HepG2 (cell line): ENCODE data around the gene TRAPPC12. TPM values are rescaled to one million over a fixed set of nuclear protein-coding genes. Genes with fewer than 3 reads are reported as not detected.

Source experiments
- ATAC-seq: fragments of 200-7000 bp; cut with Tn5 transposase; 3 replicates; pipeline ENCODE4 v1.9.1; 2020; ENCODE audit warnings: mild to moderate bottlenecking, moderate library complexity
- BruUV-seq: library from RNA; stranded (reverse); fragments of 400-500 nt; replicated peaks from 2 replicates; lab custom pipeline; 2021; lab: Mats Ljungman, UMichigan
- CTCF ChIA-PET: fragments of 300-600 bp; formaldehyde crosslinking; extraction: SDS; loops from one replicate; lab custom pipeline; 2021; ENCODE audit warnings: low total read pairs, inconsistent platforms, low intra/inter-chr PET ratio; lab: Yijun Ruan, JAX
- POLR2A ChIA-PET: fragments of 350-600 bp; sonication (Branson Sonifier 250); formaldehyde crosslinking; loops from one replicate; lab custom pipeline; 2020; ENCODE audit warnings: antibody characterized with exemption, inconsistent platforms; lab: Yijun Ruan, JAX
- DNase-seq: peaks from one replicate; pipeline ENCODE4 v3.0.0-alpha.2; 2015; ENCODE audit warnings: low spot score
- FAIRE-seq: peaks from 3 replicates; lab custom pipeline; 2011; peaks lifted over from hg19 to GRCh38; lab: Jason Lieb, UNC
- H2AFZ ChIP-seq: one replicate; pipeline ENCODE4 v1.6.1; 2011; ENCODE audit warnings: low read length, inconsistent platforms
- H3K27ac ChIP-seq: fragments of 300-600 bp; 3 replicates; pipeline ENCODE4 v1.8.0; 2011; ENCODE audit warnings: mixed run types, mild to moderate bottlenecking, mixed read lengths, low read length, inconsistent platforms; ENCODE audit not compliant: insufficient read depth; ENCODE audit errors: extremely low read length
- H3K27me3 ChIP-seq, 2 experiments: fragments of 200-600 bp in 1 of 2; 2 replicates in 1 of 2; 3 replicates in 1 of 2; pipeline versions ENCODE4 v1.6.0 to v1.8.0; 2011; ENCODE audit warnings: low read length in 2 of 2, mild to moderate bottlenecking in 2 of 2, moderate library complexity in 2 of 2, inconsistent platforms in 1 of 2; ENCODE audit not compliant: insufficient read depth in 2 of 2, control insufficient read depth in 1 of 2
- H3K36me3 ChIP-seq, 2 experiments: fragments of 200-600 bp in 1 of 2; replicated peaks in 1 of 2; 2 replicates in 1 of 2; 3 replicates in 1 of 2; pipeline versions ENCODE4 v1.5.1 to v1.8.0; 2011; ENCODE audit warnings: low read length in 2 of 2, inconsistent platforms in 1 of 2; ENCODE audit not compliant: insufficient read depth in 2 of 2, control insufficient read depth in 1 of 2
- H3K4me1 ChIP-seq: 2 replicates; pipeline ENCODE4 v1.5.1; 2012; ENCODE audit warnings: low read length, inconsistent platforms; ENCODE audit not compliant: insufficient read depth
- H3K4me2 ChIP-seq: 2 replicates; pipeline ENCODE4 v1.6.0; 2011; ENCODE audit warnings: low read depth, low read length, inconsistent platforms
- H3K4me3 ChIP-seq, 3 experiments: fragments of 200-600 bp in 1 of 3; sonication (generic), shearing (Covaris generic) in 1 of 3; replicated peaks in 1 of 3; 2 replicates each; pipeline ENCODE4 v1.5.1; 2011 to 2016; ENCODE audit warnings: low read length in 3 of 3, inconsistent platforms in 2 of 3, low read depth in 2 of 3, mild to moderate bottlenecking in 2 of 3, control low read depth in 1 of 3, mixed read lengths in 1 of 3; ENCODE audit not compliant: insufficient read depth in 1 of 3
- H3K79me2 ChIP-seq: one replicate; pipeline ENCODE4 v1.6.1; 2011; ENCODE audit warnings: low read length, inconsistent platforms; ENCODE audit not compliant: insufficient read depth
- H3K9ac ChIP-seq: 2 replicates; pipeline ENCODE4 v1.6.0; 2011; ENCODE audit warnings: mild to moderate bottlenecking, low read depth, low read length, inconsistent platforms; ENCODE audit not compliant: insufficient read depth
- H3K9me3 ChIP-seq: 2 replicates; pipeline ENCODE4 v1.5.1; 2012; ENCODE audit warnings: mild to moderate bottlenecking, low read length
- H4K20me1 ChIP-seq: 2 replicates; pipeline ENCODE4 v1.6.0; 2011; ENCODE audit warnings: inconsistent platforms, mild to moderate bottlenecking, low read length, moderate library complexity; ENCODE audit not compliant: insufficient read depth
- AHR ChIP-seq: IDR thresholded peaks from 2 replicates; pipeline ENCODE4 v1.6.1; 2018; ENCODE audit warnings: missing genetic modification reagents, missing compliant biosample characterization
- CCAR2 ChIP-seq: fragments of 200-400 bp; formaldehyde crosslinking; optimal IDR thresholded peaks from 2 replicates; pipeline ENCODE3; 2018; ENCODE audit warnings: low read depth, mild to moderate bottlenecking, low read length, moderate library complexity
- CHD2 ChIP-seq: IDR thresholded peaks from 2 replicates; pipeline ENCODE4 v1.6.1; 2011; ENCODE audit warnings: low read depth, low read length, improper control_type of control experiment
- EEA1 ChIP-seq: sonication (generic); formaldehyde crosslinking; IDR thresholded peaks from 2 replicates; pipeline ENCODE4 v1.5.1; 2020; ENCODE audit warnings: mild to moderate bottlenecking, missing genetic modification reagents, borderline replicate concordance
- FOXJ3 ChIP-seq: sonication (generic); formaldehyde crosslinking; IDR thresholded peaks from 2 replicates; pipeline ENCODE4 v1.4.0; 2020; ENCODE audit warnings: missing genetic modification reagents, mild to moderate bottlenecking, borderline replicate concordance
- KLF13 ChIP-seq: sonication (generic); formaldehyde crosslinking; IDR thresholded peaks from 2 replicates; pipeline ENCODE4 v1.4.0; 2020; ENCODE audit warnings: mild to moderate bottlenecking, missing genetic modification reagents
- MLXIP ChIP-seq: sonication (generic); formaldehyde crosslinking; IDR thresholded peaks from 2 replicates; pipeline ENCODE4 v1.9.0; 2021; ENCODE audit warnings: missing genetic modification reagents, borderline replicate concordance
- MXD4 ChIP-seq: IDR thresholded peaks from 2 replicates; pipeline ENCODE4 v1.6.1; 2016; ENCODE audit warnings: mild to moderate bottlenecking, missing biosample characterization, missing genetic modification reagents
- POLR2A ChIP-seq, 2 experiments: IDR thresholded peaks; 2 replicates each; pipeline ENCODE4 v1.6.1; 2011; ENCODE audit warnings: low read depth in 2 of 2, low read length in 2 of 2, mild to moderate bottlenecking in 1 of 2, moderate library complexity in 1 of 2; ENCODE audit not compliant: insufficient read depth in 1 of 2
- PRMT3 ChIP-seq: sonication (generic); formaldehyde crosslinking; IDR thresholded peaks from 2 replicates; pipeline ENCODE4 v1.8.1; 2022; ENCODE audit warnings: low read depth, mild to moderate bottlenecking, moderate library complexity, missing genetic modification reagents, borderline replicate concordance
- SP5 ChIP-seq: IDR thresholded peaks from 2 replicates; pipeline ENCODE4 v1.6.1; 2016; ENCODE audit warnings: low read depth, borderline replicate concordance
- TARDBP ChIP-seq: sonication (generic); formaldehyde crosslinking; IDR thresholded peaks from 2 replicates; pipeline ENCODE4 v1.8.0; 2022; ENCODE audit warnings: mild to moderate bottlenecking, missing genetic modification reagents
- ZFYVE20 ChIP-seq: sonication (generic); formaldehyde crosslinking; IDR thresholded peaks from 2 replicates; pipeline ENCODE4 v1.8.0; 2023; ENCODE audit warnings: low read depth, mild to moderate bottlenecking, moderate library complexity, missing genetic modification reagents, borderline replicate concordance
- ZNF143 ChIP-seq: sonication (generic); formaldehyde crosslinking; IDR thresholded peaks from 2 replicates; pipeline ENCODE4 v1.4.0; 2020; ENCODE audit warnings: missing genetic modification reagents
- WGBS: methylation state at CpG from one replicate; pipeline ENCODE4 v1.1.6; 2017; ENCODE audit warnings: low lambda C conversion rate; 5-methylcytosine and 5-hydroxymethylcytosine counted together
- in situ Hi-C: cut with HindIII; loops from 2 replicates; pipeline ENCODE4 v1.10.0; 2017; ENCODE audit warnings: low pct_unique_long_range_greater_than_20kb; ENCODE audit not compliant: extremely low pct_ligation_motif_present
- intact Hi-C: fragments of 100-400 bp; cut with micrococcal nuclease; formaldehyde crosslinking; loops from one replicate; pipeline ENCODE4 v1.10.0; 2022; ENCODE audit not compliant: unreplicated experiment
- polyA plus RNA-seq, 8 experiments: library from polyadenylated mRNA; depleted of rRNA in 3 of 8; stranded (reverse) in 7 of 8; unstranded in 1 of 8; fragments of >200 nt; fragmentation: Illumina TruSeq in 4 of 8; extraction: Trizol in 4 of 8; gene quantifications; 2 replicates each; pipeline versions ENCODE4 v1.2.1 to v1.2.3, GENCODE V29; 2011 to 2016; ENCODE audit warnings: low read depth in 4 of 8, missing spikeins in 1 of 8, mixed read lengths in 1 of 8; ENCODE audit not compliant: insufficient read depth in 1 of 8
- total RNA-seq, 5 experiments: library from RNA; depleted of rRNA; stranded (reverse); fragments of >200 nt; fragmentation: Illumina TruSeq; extraction: Trizol; gene quantifications; 2 replicates each; pipeline ENCODE4 v1.2.3, GENCODE V29; 2016; ENCODE audit warnings: low read depth in 1 of 5
- TF ChIP-seq, protein P1 (sequence below): fragments of 450-650 bp; IDR thresholded peaks from 2 replicates; pipeline ENCODE4 v1.6.1; 2016
- TF ChIP-seq, protein P2 (sequence below): sonication (generic); formaldehyde crosslinking; IDR thresholded peaks from 2 replicates; pipeline ENCODE4 v1.5.0; 2020; ENCODE audit warnings: missing genetic modification reagents

The TRAPPC12 gene
- total and polyA plus RNA-seq, 2 of the 13 experiments (the other 11 are each of a cell fraction or from before 2014, with no cell fraction given) = 46.4 to 97.7 TPM

DNA sequence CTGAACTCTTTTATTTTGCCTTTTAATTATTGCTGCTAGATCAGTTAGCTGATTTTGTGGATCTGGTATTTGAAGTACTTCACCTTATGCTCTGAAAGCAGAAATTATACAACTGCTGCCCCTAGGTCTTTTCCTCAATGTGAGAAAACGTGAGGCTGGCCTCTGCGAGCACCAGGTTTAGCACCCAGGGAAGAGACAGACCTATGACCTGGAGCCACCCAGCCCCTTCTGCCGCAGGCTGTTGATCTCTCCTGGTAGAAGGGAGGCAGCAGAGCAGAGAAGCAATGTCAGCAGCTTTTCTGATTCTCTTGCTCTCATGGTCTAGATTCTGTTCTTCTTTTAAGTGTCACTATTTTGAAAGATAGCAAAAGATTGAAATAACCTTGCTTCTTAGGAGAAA is 19.9 kb downstream of the TRAPPC12 start:
- Histone ChIP-seq H3K4me3 (no peak overlapping the region), H3K27ac (no peak overlapping the region), H3K4me1 (no peaks in the 10 kb centered on the region), H4K20me1 (no peaks in the 10 kb centered on the region), H3K4me2 (no peak overlapping the region), H3K9me3 (peaks cover 13% of the 10 kb centered on the region), H3K9ac (no peak overlapping the region), H2AFZ (no peak overlapping the region), H3K27me3 (no peaks in the 10 kb centered on the region), H3K36me3 (peaks cover 19 to 40% of the 10 kb centered on the region in 2 experiments; a peak in 4 of 5 replicates), H3K79me2 (no peaks in the 10 kb centered on the region)
- no TSS peak for BruUV-seq
- in situ Hi-C loops (no loop called here), intact Hi-C loops (no loop called here)
- FAIRE-seq (no peak), ATAC-seq (no peak), DNase-seq (no peak)
- 96% methylated on average over 3 of the region's 3 CpGs for WGBS
- no peak for TF ChIP-seq KLF13 (CRISPR knock-in tag)
- no peak for TF ChIP-seq EEA1 (CRISPR knock-in tag)
- no peak for TF ChIP-seq CHD2
- TF ChIP-seq ZFYVE20 (CRISPR knock-in tag) = no peak
- no peak for TF ChIP-seq POLR2A (IDR thresholded peaks at IDR 0.05; ENCODE audit: insufficient read depth in 1 of 2, low read depth in 2 of 2, low read length in 2 of 2)
- no peak for TF ChIP-seq MLXIP (CRISPR knock-in tag)
- TF ChIP-seq, protein P1, sequence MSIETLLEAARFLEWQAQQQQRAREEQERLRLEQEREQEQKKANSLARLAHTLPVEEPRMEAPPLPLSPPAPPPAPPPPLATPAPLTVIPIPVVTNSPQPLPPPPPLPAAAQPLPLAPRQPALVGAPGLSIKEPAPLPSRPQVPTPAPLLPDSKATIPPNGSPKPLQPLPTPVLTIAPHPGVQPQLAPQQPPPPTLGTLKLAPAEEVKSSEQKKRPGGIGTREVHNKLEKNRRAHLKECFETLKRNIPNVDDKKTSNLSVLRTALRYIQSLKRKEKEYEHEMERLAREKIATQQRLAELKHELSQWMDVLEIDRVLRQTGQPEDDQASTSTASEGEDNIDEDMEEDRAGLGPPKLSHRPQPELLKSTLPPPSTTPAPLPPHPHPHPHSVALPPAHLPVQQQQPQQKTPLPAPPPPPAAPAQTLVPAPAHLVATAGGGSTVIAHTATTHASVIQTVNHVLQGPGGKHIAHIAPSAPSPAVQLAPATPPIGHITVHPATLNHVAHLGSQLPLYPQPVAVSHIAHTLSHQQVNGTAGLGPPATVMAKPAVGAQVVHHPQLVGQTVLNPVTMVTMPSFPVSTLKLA = no peak
- no peak for TF ChIP-seq CCAR2
- no peak for TF ChIP-seq MXD4 (CRISPR knock-in tag)
- no peak for TF ChIP-seq AHR (CRISPR knock-in tag)
- no peak for TF ChIP-seq ZNF143 (CRISPR knock-in tag)
- TF ChIP-seq TARDBP (CRISPR knock-in tag) = no peak
- TF ChIP-seq SP5 (CRISPR knock-in tag) = no peak
- TF ChIP-seq, protein P2, sequence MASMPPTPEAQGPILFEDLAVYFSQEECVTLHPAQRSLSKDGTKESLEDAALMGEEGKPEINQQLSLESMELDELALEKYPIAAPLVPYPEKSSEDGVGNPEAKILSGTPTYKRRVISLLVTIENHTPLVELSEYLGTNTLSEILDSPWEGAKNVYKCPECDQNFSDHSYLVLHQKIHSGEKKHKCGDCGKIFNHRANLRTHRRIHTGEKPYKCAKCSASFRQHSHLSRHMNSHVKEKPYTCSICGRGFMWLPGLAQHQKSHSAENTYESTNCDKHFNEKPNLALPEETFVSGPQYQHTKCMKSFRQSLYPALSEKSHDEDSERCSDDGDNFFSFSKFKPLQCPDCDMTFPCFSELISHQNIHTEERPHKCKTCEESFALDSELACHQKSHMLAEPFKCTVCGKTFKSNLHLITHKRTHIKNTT = no peak
- TF ChIP-seq FOXJ3 (CRISPR knock-in tag) = no peak
- no peak for TF ChIP-seq PRMT3 (CRISPR knock-in tag)
- ChIA-PET CTCF (no interaction called here), POLR2A (no interaction called here)
